Measurements from ENCODE around the gene NISCH. TPM values are rescaled to one million over a fixed set of nuclear protein-coding genes. Genes with fewer than 3 reads are reported as not detected.

Gene NISCH
- total and polyA plus RNA-seq, 2 of the 8 experiments (the other 6 are each of a cell fraction or from before 2014, with no cell fraction given) = 71.2 to 71.9 TPM

DNA sequence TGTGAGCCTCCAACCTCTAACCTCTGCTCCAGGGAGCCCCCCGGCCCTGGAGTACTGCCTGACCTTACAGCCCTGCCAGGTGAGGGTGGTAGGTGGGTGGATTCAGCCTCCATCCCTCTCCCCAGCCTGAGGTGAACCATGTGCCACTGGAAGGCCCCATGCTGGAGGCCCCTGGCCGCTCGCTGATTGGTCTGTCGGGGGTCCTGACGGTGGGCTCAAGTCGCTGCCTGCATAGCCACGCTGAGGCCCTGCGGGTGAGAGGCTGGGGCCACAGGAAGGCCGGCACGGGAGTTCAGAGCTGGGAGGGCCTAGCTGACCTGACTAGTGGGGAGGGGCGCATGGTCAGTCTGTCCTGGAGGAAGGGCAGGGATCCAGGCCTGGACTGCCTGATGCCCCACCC lies 59.2 kb downstream of the NISCH start:
- Histone ChIP-seq H3K18ac (ENCODE audit: extremely low read depth, low read length) (no peak overlapping the region), H3K79me1 (ENCODE audit: low read depth, low read length) (no peaks in the 10 kb centered on the region), H3K23ac (ENCODE audit: insufficient read length) (no peak overlapping the region), H3K56ac (replicated peaks; ENCODE audit: insufficient read length, low read depth, low read length) (no peak overlapping the region), H4K8ac (ENCODE audit: extremely low read depth, insufficient read depth, low read length) (no peak overlapping the region), H2AFZ (ENCODE audit: low read length) (no peak overlapping the region), H3K4ac (replicated peaks; ENCODE audit: insufficient read length, low read depth, low read length) (no peak overlapping the region), H2BK15ac (ENCODE audit: low read length) (no peak overlapping the region), H3K36me3 (ENCODE audit: control insufficient read depth in 2 of 4, insufficient read depth in 4 of 4, low read length in 3 of 4) (no peaks in the 10 kb centered on the region), H3K4me2 (ENCODE audit: insufficient read depth in 1 of 2, low read depth in 2 of 2, low read length in 2 of 2) (no peak overlapping the region), H3K9ac (replicated peaks in 1 of 4; ENCODE audit: extremely low read depth in 1 of 4, low read depth in 3 of 4, low read length in 3 of 4) (no peak overlapping the region), H3K4me3 (ENCODE audit: extremely low read depth in 1 of 4, insufficient read depth in 2 of 4, low read depth in 3 of 4, low read length in 4 of 4) (no peak overlapping the region), H3K4me1 (replicated peaks in 1 of 4; ENCODE audit: control insufficient read depth in 3 of 4, insufficient read depth in 4 of 4, low read length in 3 of 4) (peaks cover 0 to 10% (median 4%) of the 10 kb centered on the region in 4 experiments; a peak in 5 of 7 replicates), H3K79me2 (ENCODE audit: control insufficient read depth in 1 of 2, insufficient read depth in 2 of 2, low read length in 2 of 2) (no peaks in the 10 kb centered on the region), H4K91ac (replicated peaks; ENCODE audit: insufficient read length, low read length) (no peak overlapping the region), H4K5ac (ENCODE audit: insufficient read length, low read depth, low read length) (no peak overlapping the region), H3K27me3 (replicated peaks in 1 of 4; ENCODE audit: control insufficient read depth in 3 of 4, extremely low read depth in 1 of 4, insufficient read depth in 3 of 4, low read length in 3 of 4) (peaks cover 0 to 11% (median 4%) of the 10 kb centered on the region in 4 experiments; a peak in 5 of 7 replicates), H3K14ac (ENCODE audit: insufficient read length) (no peak overlapping the region), H2BK5ac (ENCODE audit: low read depth, low read length) (no peak overlapping the region), H3K9me3 (ENCODE audit: insufficient read depth in 2 of 2, low read depth in 1 of 2, low read length in 1 of 2) (no peaks in the 10 kb centered on the region), H4K20me1 (replicated peaks in 1 of 2; ENCODE audit: control insufficient read depth in 1 of 2, insufficient read depth in 2 of 2, low read length in 2 of 2) (peaks cover 0 to 1% of the 10 kb centered on the region in 2 experiments), H2BK20ac (ENCODE audit: low read length) (no peak overlapping the region), H2BK12ac (ENCODE audit: low read depth, low read length) (no peak overlapping the region), H2AK5ac (ENCODE audit: low read depth, low read length) (no peak overlapping the region), H2BK120ac (replicated peaks; ENCODE audit: low read depth, low read length) (no peak overlapping the region), H3K23me2 (ENCODE audit: low read depth, low read length) (no peaks in the 10 kb centered on the region; the same call in 1 of the 2 replicates), H3K27ac (ENCODE audit: low read depth, low read length) (no peak overlapping the region)
- DNase-seq (ENCODE audit: low read depth in 1 of 2, low spot score in 2 of 2) (no peak), FAIRE-seq (no peak)
- TF ChIP-seq CHD1 (IDR thresholded peaks at IDR 0.05; ENCODE audit: low read depth, low read length) = no peak
- no peak for TF ChIP-seq ATF2 (IDR thresholded peaks at IDR 0.05; ENCODE audit: low read length)
- TF ChIP-seq RXRA (IDR thresholded peaks at IDR 0.05; ENCODE audit: insufficient read depth, low read depth, low read length) = no peak
- no peak for TF ChIP-seq ATF3 (IDR thresholded peaks at IDR 0.05; ENCODE audit: insufficient read depth, low read depth, low read length)
- no peak for TF ChIP-seq EZH2 (IDR thresholded peaks at IDR 0.05; ENCODE audit: low read depth, low read length, severe bottlenecking)
- no peak for TF ChIP-seq SIRT6 (IDR thresholded peaks at IDR 0.05; ENCODE audit: low read length)
- POLR2A ChIA-PET (ENCODE audit: partially characterized antibody) = interaction anchor here (0.9 to 1.0 kb wide), 2 partner anchors 11 to 13 kb away, joined by 3 read pairs; no protein-coding TSS in a partner anchor
- CTCF ChIA-PET (ENCODE audit: partially characterized antibody) = interaction anchor here (1.0 to 1.4 kb wide), 6 partner anchors 9 to 42 kb away, joined by 3 to 7 read pairs (median 4); no protein-coding TSS in a partner anchor
- 90% methylated on average over 11 of the region's 11 CpGs; no CpG with 5 or more reads in 1 of the 2 experiments for WGBS, 2 experiments (ENCODE audit: extremely low coverage in 1 of 2, insufficient coverage in 1 of 2, insufficient read length in 1 of 2, insufficient replicate concordance in 2 of 2, low coverage in 1 of 2, low lambda C conversion rate in 2 of 2, missing lambda C conversion rate in 1 of 2)

All from H1 (cell line).